ENCODE data around the gene EEF2.
"Not testable (repeated sequence)": the region's sequence is repeated elsewhere in the genome, so short reads cannot be mapped to it uniquely, and the experiment has no call there.

EEF2 gene

DNA sequence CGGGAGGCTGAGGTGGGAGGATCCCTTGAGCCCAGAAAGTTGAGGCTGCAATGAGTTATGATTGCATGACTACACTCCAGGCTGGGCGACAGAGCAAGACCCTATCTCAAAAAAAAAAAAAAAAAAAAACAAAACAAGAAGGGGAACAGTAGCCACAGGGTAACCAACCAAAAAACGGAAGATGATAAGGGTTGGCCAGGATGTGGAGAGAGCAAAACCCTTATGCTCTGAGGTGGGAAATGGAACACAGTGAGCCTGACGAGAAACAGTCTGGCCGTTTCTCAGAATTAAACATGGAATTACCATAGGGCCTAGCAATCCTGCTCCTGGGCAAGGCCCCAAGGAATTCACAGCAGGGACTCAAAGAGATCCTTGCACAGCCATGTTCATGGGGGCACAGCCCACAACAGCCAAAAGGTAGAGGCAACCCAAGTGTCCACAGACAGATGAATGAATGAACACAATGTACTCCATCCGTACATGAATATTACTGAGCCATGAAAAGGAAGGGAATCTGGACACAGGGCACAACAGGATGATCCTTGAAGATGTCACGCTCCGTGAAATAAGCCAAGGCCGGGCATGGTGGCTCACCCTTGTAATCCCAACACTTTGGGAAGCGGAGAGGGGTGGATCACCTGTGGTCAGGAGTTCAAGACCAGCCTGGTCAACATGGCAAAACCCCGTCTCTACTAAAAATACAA lies 41.1 kb downstream of the EEF2 start:
- no peak for DNase-seq

- DNase-seq, result no peak
Observed at GRCh38 chr19:3942790-3943409, 42.4 kb downstream of the EEF2 start.

DNA sequence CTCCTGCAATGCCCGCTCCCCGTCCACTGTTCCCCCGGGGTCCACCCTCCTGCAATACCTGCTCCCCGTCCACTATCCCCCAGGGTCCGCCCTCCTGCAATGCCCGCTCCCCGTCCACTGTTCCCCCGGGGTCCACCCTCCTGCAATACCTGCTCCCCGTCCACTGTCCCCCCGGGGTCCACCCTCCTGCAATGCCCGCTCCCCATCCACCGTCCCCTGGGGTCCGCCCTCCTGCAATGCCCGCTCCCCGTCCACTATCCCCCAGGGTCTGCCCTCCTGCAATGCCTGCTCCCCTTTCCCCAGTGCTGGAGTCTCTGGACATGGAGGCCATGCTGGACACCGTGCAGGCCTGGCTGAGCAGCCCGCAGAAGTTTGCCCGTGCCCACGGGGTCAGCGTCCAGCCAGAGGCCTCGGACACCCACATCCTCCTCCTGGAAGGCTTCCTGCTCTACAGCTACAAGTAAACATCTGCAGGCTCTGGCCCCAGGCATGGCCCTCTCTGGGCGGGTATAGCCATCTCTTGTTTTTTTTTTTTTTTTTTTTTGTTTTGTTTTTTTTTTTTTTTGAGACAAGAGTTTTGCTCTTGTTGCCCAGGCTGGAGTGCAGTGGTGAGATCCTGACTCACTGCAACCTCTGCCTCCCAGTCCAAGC lies 46.8 kb downstream of the EEF2 start:
- not testable (repeated sequence) for DNase-seq

- DNase-seq, result no peak
Observed at GRCh38 chr19:3936506-3937442, 48.5 kb downstream of the EEF2 start.

DNA sequence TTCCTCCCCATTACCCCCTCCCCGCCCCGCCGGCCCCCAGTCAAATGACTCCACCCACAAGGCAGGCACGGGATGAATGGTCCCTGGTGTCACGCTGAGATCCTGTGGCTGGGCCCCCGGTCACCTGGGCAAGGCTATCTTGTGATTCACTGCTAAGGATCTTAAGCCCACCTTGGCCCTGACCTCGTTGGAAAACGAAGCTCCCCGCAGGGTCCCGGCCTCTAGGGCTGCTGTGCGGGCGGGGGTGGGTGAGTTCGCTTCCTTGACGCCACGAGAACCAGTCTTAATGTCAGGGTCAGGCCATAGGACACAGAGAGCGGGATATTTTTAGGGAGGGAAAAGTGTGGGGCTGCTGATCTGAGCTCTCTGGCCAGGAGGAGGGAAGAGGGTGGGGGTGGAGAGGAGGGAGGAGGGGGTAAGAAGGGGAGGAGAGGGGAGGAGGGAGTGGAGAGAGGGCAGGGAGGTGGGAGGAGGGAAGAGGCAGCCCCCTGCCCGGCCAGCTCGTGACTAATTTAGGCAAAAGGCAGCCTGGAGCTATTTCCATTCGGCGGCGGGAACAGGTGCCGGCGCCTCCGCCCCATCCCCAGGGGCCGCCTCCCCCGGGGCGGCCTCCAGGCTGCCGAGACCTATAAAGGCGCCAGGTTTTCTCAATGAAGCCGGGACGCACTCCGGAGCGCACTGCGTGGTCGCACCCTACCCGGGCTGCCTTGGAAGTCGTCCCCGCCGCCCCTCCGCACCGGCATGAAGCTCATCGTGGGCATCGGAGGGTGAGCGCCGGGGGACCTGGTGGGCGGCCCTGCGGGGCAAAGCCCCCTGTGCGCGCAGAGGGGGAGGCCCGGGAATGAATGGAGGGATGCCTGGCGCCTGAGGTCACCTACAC lies 52.1 kb downstream of the EEF2 start, which contains the start of gene NMRK2:
NMRK2 (plus strand) TSS at position 139 of the 880 bp plus-strand sequence; CDS start at position 742, 603 bp downstream.
- DNase-seq, result no peak

- DNase-seq, result no peak
Observed at GRCh38 chr19:3931041-3931440, 54.2 kb downstream of the EEF2 start.
